Measurements from ENCODE around the gene PRAF2.

Gene PRAF2

GRCh38 chrX:49072712-49073095, 1.1 kb downstream of the PRAF2 start:
- DNase-seq (ENCODE audit: low read depth, low spot score), result no peak

GRCh38 chrX:49071877-49072711, 1.7 kb downstream of the PRAF2 start:
- DNase-seq (ENCODE audit: low read depth, low spot score), result no peak

GRCh38 chrX:49070988-49071387, 2.8 kb downstream of the PRAF2 start:
- no peak for DNase-seq (ENCODE audit: low read depth, low spot score)

GRCh38 chrX:49069038-49069437, 4.8 kb downstream of the PRAF2 start:
- DNase-seq (ENCODE audit: low read depth, low spot score), result no peak

GRCh38 chrX:49067285-49068120, 6.3 kb downstream of the PRAF2 start:
- DNase-seq (ENCODE audit: low read depth, low spot score), result no peak

GRCh38 chrX:49066690-49067089, 7.1 kb downstream of the PRAF2 start:
- no peak for DNase-seq (ENCODE audit: low read depth, low spot score)

GRCh38 chrX:49066278-49066677, 7.5 kb downstream of the PRAF2 start:
- DNase-seq (ENCODE audit: low read depth, low spot score), result no peak

GRCh38 chrX:49064735-49065134, 9.1 kb downstream of the PRAF2 start:
- DNase-seq (ENCODE audit: low read depth, low spot score), result no peak

- no peak for DNase-seq (ENCODE audit: low read depth, low spot score)
Observed at GRCh38 chrX:49064303-49064702, 9.5 kb downstream of the PRAF2 start.

GRCh38 chrX:49063715-49064114, 10.1 kb downstream of the PRAF2 start:
- DNase-seq (ENCODE audit: low read depth, low spot score), result no peak

- no peak for DNase-seq (ENCODE audit: low read depth, low spot score)
Observed at GRCh38 chrX:49061916-49062315, 11.9 kb downstream of the PRAF2 start.

GRCh38 chrX:49061490-49061889, 12.3 kb downstream of the PRAF2 start:
- no peak for DNase-seq (ENCODE audit: low read depth, low spot score)

- DNase-seq (ENCODE audit: low read depth, low spot score), result no peak
Observed at GRCh38 chrX:49060914-49061313, 12.9 kb downstream of the PRAF2 start.

GRCh38 chrX:49059681-49060085, 14.1 kb downstream of the PRAF2 start:
- no peak for DNase-seq (ENCODE audit: low read depth, low spot score)

- DNase-seq (ENCODE audit: low read depth, low spot score), result no peak
Observed at GRCh38 chrX:49059201-49059600, 14.6 kb downstream of the PRAF2 start.

GRCh38 chrX:49058794-49059193, 15.0 kb downstream of the PRAF2 start, which contains the start of gene CCDC120:
CCDC120 (plus strand) TSS chrX:49058999; CDS start chrX:49062042, 3,043 bp downstream.
- DNase-seq (ENCODE audit: low read depth, low spot score), result no peak

GRCh38 chrX:49054073-49054762, 19.6 kb downstream of the PRAF2 start:
- no peak for DNase-seq (ENCODE audit: low read depth, low spot score)

- peak; percentile 26 for DNase-seq (ENCODE audit: low read depth, low spot score)
Observed at GRCh38 chrX:49053223-49054072, 20.4 kb downstream of the PRAF2 start.

GRCh38 chrX:49043987-49044281, 29.9 kb downstream of the PRAF2 start:
- no peak for DNase-seq (ENCODE audit: low read depth, low spot score)

- DNase-seq (ENCODE audit: low read depth, low spot score), result peak; percentile 90
Observed at GRCh38 chrX:49043220-49043986, 30.4 kb downstream of the PRAF2 start, which contains the start of gene TFE3. TFE3 (minus strand) TSS chrX:49043357; CDS start chrX:49043226, 131 bp downstream.
